ENCODE results near the gene CCHCR1.

The CCHCR1 gene

DNA sequence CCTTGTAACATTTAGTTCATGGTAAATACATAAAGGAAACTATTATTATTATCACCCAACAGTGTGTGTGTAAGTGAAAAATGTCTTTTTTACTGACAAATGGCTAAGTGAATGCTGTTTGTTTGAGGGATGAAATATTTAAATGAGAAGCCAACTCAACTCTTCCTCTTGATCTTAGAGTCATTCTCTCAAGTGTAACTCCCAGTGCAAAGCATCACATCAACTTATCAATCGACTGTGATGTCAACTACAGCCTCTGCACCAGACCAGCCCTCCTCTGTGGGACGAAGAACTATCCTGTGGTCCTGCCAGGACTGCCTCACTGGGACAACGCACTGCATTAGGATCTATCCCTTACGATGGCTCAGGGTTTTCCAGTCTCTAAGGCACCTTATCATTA lies 50.5 kb downstream of the CCHCR1 start:
- Histone ChIP-seq H2BK15ac (replicated peaks; ENCODE audit: low read depth) (no peak overlapping the region), H2BK5ac (ENCODE audit: low read length) (no peak overlapping the region), H3K4me1 (ENCODE audit: control insufficient read depth, low read depth, low read length) (peaks cover 4% of the 10 kb centered on the region), H2BK120ac (ENCODE audit: low read depth, low read length) (no peak overlapping the region), H3K79me2 (ENCODE audit: control insufficient read depth, insufficient read depth, low read length) (no peaks in the 10 kb centered on the region), H4K5ac (ENCODE audit: low read length) (no peak overlapping the region), H4K8ac (ENCODE audit: low read depth, low read length) (no peak overlapping the region), H3K79me1 (ENCODE audit: low read length) (no peaks in the 10 kb centered on the region), H3K27me3 (ENCODE audit: insufficient read depth, low read length, poor library complexity) (no peaks in the 10 kb centered on the region), H3K18ac (ENCODE audit: low read length) (no peak overlapping the region), H2AK5ac (ENCODE audit: low read length) (no peak overlapping the region), H3K27ac (ENCODE audit: low read depth, low read length) (no peak overlapping the region), H3K9ac (ENCODE audit: low read length) (no peak overlapping the region), H3K23ac (ENCODE audit: low read length) (no peak overlapping the region), H3K56ac (ENCODE audit: low read length) (no peak overlapping the region), H3K36me3 (ENCODE audit: control insufficient read depth, insufficient read depth, low read length) (no peaks in the 10 kb centered on the region), H3K4ac (ENCODE audit: low read depth, low read length) (no peak overlapping the region), H3K4me3 (ENCODE audit: low read length) (no peak overlapping the region), H3K4me2 (ENCODE audit: low read length) (no peak overlapping the region)
- no peak for DNase-seq
- no CpG with 5 or more reads among the region's 4 CpGs for WGBS (ENCODE audit: extremely low coverage, insufficient coverage, low lambda C conversion rate)

DNA sequence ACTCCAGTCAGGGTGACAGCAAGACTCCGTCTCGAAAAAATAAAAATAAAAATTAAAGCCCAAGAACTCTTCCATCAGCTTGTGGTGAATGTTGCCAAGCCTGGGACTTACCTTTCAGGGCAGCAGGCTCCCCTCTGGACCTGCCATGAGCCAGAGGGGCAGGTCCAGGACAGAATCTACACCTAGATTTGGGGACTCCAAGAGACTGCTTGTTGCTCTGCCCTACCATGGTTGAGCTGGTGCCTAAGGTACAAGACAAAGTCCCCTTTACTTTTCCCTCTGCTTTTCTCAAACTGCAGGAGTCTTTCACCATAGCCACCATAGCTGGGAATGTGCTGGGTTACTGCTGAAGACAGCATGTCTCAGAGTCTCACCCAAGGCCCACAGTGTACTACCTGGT lies 54.5 kb downstream of the CCHCR1 start:
- Histone ChIP-seq H3K79me2 (ENCODE audit: control insufficient read depth, insufficient read depth, low read length) (no peaks in the 10 kb centered on the region), H2BK15ac (replicated peaks; ENCODE audit: low read depth) (no peak overlapping the region), H4K5ac (ENCODE audit: low read length) (no peak overlapping the region), H3K23ac (ENCODE audit: low read length) (no peak overlapping the region), H3K27me3 (ENCODE audit: insufficient read depth, low read length, poor library complexity) (no peaks in the 10 kb centered on the region), H3K4me3 (ENCODE audit: low read length) (no peak overlapping the region), H2AK5ac (ENCODE audit: low read length) (no peak overlapping the region), H3K18ac (ENCODE audit: low read length) (no peak overlapping the region), H3K27ac (ENCODE audit: low read depth, low read length) (no peak overlapping the region), H3K56ac (ENCODE audit: low read length) (no peak overlapping the region), H2BK5ac (ENCODE audit: low read length) (no peak overlapping the region), H3K9ac (ENCODE audit: low read length) (no peak overlapping the region), H3K4me2 (ENCODE audit: low read length) (no peak overlapping the region), H3K4me1 (ENCODE audit: control insufficient read depth, low read depth, low read length) (no peaks in the 10 kb centered on the region), H3K4ac (ENCODE audit: low read depth, low read length) (no peak overlapping the region), H2BK120ac (ENCODE audit: low read depth, low read length) (no peak overlapping the region), H4K8ac (ENCODE audit: low read depth, low read length) (no peak overlapping the region), H3K79me1 (ENCODE audit: low read length) (no peaks in the 10 kb centered on the region), H3K36me3 (ENCODE audit: control insufficient read depth, insufficient read depth, low read length) (no peaks in the 10 kb centered on the region)
- WGBS (ENCODE audit: extremely low coverage, insufficient coverage, low lambda C conversion rate) = no CpG with 5 or more reads among the region's 2 CpGs
- DNase-seq = no peak

DNA sequence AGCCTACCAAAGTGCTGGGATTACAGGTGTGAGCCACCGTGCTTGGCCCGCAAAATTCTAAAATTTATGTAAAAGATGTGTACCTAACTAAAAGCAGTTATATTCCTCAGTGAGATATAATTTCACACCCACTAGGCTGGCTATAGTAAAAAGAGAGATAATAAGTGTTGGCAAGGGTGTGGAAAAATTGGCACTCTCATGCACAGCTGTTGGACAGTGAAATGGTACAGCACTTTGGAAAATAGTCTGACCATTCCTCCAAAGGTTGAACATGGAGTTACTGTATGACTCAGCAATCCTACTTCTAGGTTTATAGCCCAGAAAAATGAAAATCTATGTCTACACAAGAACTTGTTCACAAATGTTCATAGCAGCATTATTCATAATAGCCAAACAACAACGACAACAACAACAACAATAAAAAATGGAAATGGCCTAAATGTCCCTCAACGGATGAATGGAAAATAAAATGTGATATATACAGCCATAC lies 59.1 kb downstream of the CCHCR1 start:
- no peaks in the 10 kb centered on the region for H3K4me1 ChIP-seq (ENCODE audit: control insufficient read depth, low read depth, low read length)
- H4K8ac ChIP-seq (ENCODE audit: low read depth, low read length) = no peak overlapping the region
- no peak overlapping the region for H3K27ac ChIP-seq (ENCODE audit: low read depth, low read length)
- no peak overlapping the region for H2AK5ac ChIP-seq (ENCODE audit: low read length)
- H3K56ac ChIP-seq (ENCODE audit: low read length) = no peak overlapping the region
- H3K79me1 ChIP-seq (ENCODE audit: low read length) = no peaks in the 10 kb centered on the region
- H3K27me3 ChIP-seq (ENCODE audit: insufficient read depth, low read length, poor library complexity) = no peaks in the 10 kb centered on the region
- no peak overlapping the region for H3K9ac ChIP-seq (ENCODE audit: low read length)
- H3K4me2 ChIP-seq (ENCODE audit: low read length) = no peak overlapping the region
- H3K18ac ChIP-seq (ENCODE audit: low read length) = no peak overlapping the region
- H3K79me2 ChIP-seq (ENCODE audit: control insufficient read depth, insufficient read depth, low read length) = no peaks in the 10 kb centered on the region
- H3K36me3 ChIP-seq (ENCODE audit: control insufficient read depth, insufficient read depth, low read length) = no peaks in the 10 kb centered on the region
- DNase-seq = no peak
- no peak overlapping the region for H3K4me3 ChIP-seq (ENCODE audit: low read length)
- no peak overlapping the region for H2BK120ac ChIP-seq (ENCODE audit: low read depth, low read length)
- no peak overlapping the region for H2BK5ac ChIP-seq (ENCODE audit: low read length)
- no peak overlapping the region for H3K4ac ChIP-seq (ENCODE audit: low read depth, low read length)
- no peak overlapping the region for H3K23ac ChIP-seq (ENCODE audit: low read length)
- H2BK15ac ChIP-seq (replicated peaks; ENCODE audit: low read depth) = no peak overlapping the region
- H4K5ac ChIP-seq (ENCODE audit: low read length) = no peak overlapping the region
- no CpG with 5 or more reads among the region's 4 CpGs for WGBS (ENCODE audit: extremely low coverage, insufficient coverage, low lambda C conversion rate)

DNA sequence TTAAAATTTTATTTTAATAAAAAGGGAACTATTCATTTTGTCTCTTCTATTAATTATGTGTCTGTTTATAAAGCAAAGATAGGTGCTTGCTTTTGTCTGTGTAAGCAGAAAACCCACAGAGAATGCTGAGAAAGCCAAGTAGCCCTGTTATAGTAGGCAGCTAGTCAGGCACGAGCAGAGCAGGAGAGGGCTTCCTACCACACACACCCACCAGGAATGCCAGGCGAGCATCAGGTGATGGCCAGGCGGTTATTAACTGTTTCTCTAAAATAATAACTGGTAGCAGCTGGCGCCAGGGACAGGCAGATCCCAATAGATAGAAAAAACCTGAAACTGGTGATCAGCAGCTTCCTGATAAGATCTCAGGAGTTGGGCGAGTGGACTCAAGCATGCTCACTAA lies 60.9 kb downstream of the CCHCR1 start:
- Histone ChIP-seq H2BK5ac (ENCODE audit: low read length) (no peak overlapping the region), H4K5ac (ENCODE audit: low read length) (no peak overlapping the region), H3K9ac (ENCODE audit: low read length) (no peak overlapping the region), H3K27me3 (ENCODE audit: insufficient read depth, low read length, poor library complexity) (no peaks in the 10 kb centered on the region), H3K4me2 (ENCODE audit: low read length) (no peak overlapping the region), H3K4me1 (ENCODE audit: control insufficient read depth, low read depth, low read length) (no peaks in the 10 kb centered on the region), H2AK5ac (ENCODE audit: low read length) (no peak overlapping the region), H3K27ac (ENCODE audit: low read depth, low read length) (no peak overlapping the region), H3K56ac (ENCODE audit: low read length) (no peak overlapping the region), H3K79me1 (ENCODE audit: low read length) (no peaks in the 10 kb centered on the region), H2BK15ac (replicated peaks; ENCODE audit: low read depth) (no peak overlapping the region), H3K79me2 (ENCODE audit: control insufficient read depth, insufficient read depth, low read length) (no peaks in the 10 kb centered on the region), H3K4me3 (ENCODE audit: low read length) (no peak overlapping the region), H3K18ac (ENCODE audit: low read length) (no peak overlapping the region), H3K23ac (ENCODE audit: low read length) (no peak overlapping the region), H2BK120ac (ENCODE audit: low read depth, low read length) (no peak overlapping the region), H3K4ac (ENCODE audit: low read depth, low read length) (no peak overlapping the region), H4K8ac (ENCODE audit: low read depth, low read length) (no peak overlapping the region), H3K36me3 (ENCODE audit: control insufficient read depth, insufficient read depth, low read length) (no peaks in the 10 kb centered on the region)
- no CpG with 5 or more reads among the region's 5 CpGs for WGBS (ENCODE audit: extremely low coverage, insufficient coverage, low lambda C conversion rate)
- DNase-seq = no peak

GRCh38 chr6:31096215-31096614 lies 61.4 kb downstream of the CCHCR1 start:
- H2BK15ac ChIP-seq (replicated peaks; ENCODE audit: low read depth) = no peak overlapping the region
- no peak overlapping the region for H3K4me2 ChIP-seq (ENCODE audit: low read length)
- no CpG with 5 or more reads among the region's 3 CpGs for WGBS (ENCODE audit: extremely low coverage, insufficient coverage, low lambda C conversion rate)

GRCh38 chr6:31094389-31094881 lies 63.2 kb downstream of the CCHCR1 start:
- no CpG with 5 or more reads among the region's 3 CpGs for WGBS (ENCODE audit: extremely low coverage, insufficient coverage, low lambda C conversion rate)
- no peak overlapping the region for H2BK5ac ChIP-seq (ENCODE audit: low read length)
- H3K23ac ChIP-seq (ENCODE audit: low read length) = no peak overlapping the region
- H4K5ac ChIP-seq (ENCODE audit: low read length) = no peak overlapping the region
- no peak overlapping the region for H3K18ac ChIP-seq (ENCODE audit: low read length)
- no peak overlapping the region for H3K4me2 ChIP-seq (ENCODE audit: low read length)
- H2BK15ac ChIP-seq (replicated peaks; ENCODE audit: low read depth) = no peak overlapping the region
- H3K79me2 ChIP-seq (ENCODE audit: control insufficient read depth, insufficient read depth, low read length) = no peaks in the 10 kb centered on the region
- H3K27me3 ChIP-seq (ENCODE audit: insufficient read depth, low read length, poor library complexity) = no peaks in the 10 kb centered on the region
- no peak overlapping the region for H4K8ac ChIP-seq (ENCODE audit: low read depth, low read length)
- no peak overlapping the region for H3K4ac ChIP-seq (ENCODE audit: low read depth, low read length)
- no peak overlapping the region for H2BK120ac ChIP-seq (ENCODE audit: low read depth, low read length)
- no peaks in the 10 kb centered on the region for H3K4me1 ChIP-seq (ENCODE audit: control insufficient read depth, low read depth, low read length)
- H3K56ac ChIP-seq (ENCODE audit: low read length) = no peak overlapping the region
- H3K36me3 ChIP-seq (ENCODE audit: control insufficient read depth, insufficient read depth, low read length) = no peaks in the 10 kb centered on the region
- no peak overlapping the region for H3K27ac ChIP-seq (ENCODE audit: low read depth, low read length)
- H3K9ac ChIP-seq (ENCODE audit: low read length) = no peak overlapping the region
- no peak overlapping the region for H2AK5ac ChIP-seq (ENCODE audit: low read length)
- no peak overlapping the region for H3K4me3 ChIP-seq (ENCODE audit: low read length)
- H3K79me1 ChIP-seq (ENCODE audit: low read length) = no peaks in the 10 kb centered on the region
- no peak for DNase-seq

More at GRCh38 chr6:31096215-31096614, 61.4 kb downstream of the CCHCR1 start:
- no peak overlapping the region for H3K56ac ChIP-seq (ENCODE audit: low read length)
- H4K8ac ChIP-seq (ENCODE audit: low read depth, low read length) = no peak overlapping the region
- no peak overlapping the region for H3K4me3 ChIP-seq (ENCODE audit: low read length)
- no peak overlapping the region for H3K23ac ChIP-seq (ENCODE audit: low read length)
- no peak overlapping the region for H3K4ac ChIP-seq (ENCODE audit: low read depth, low read length)
- H4K5ac ChIP-seq (ENCODE audit: low read length) = no peak overlapping the region
- no peak for DNase-seq
- H3K79me1 ChIP-seq (ENCODE audit: low read length) = no peaks in the 10 kb centered on the region
- no peak overlapping the region for H3K18ac ChIP-seq (ENCODE audit: low read length)
- H3K27me3 ChIP-seq (ENCODE audit: insufficient read depth, low read length, poor library complexity) = no peaks in the 10 kb centered on the region
- no peak overlapping the region for H2BK5ac ChIP-seq (ENCODE audit: low read length)
- H3K4me1 ChIP-seq (ENCODE audit: control insufficient read depth, low read depth, low read length) = no peaks in the 10 kb centered on the region
- H3K27ac ChIP-seq (ENCODE audit: low read depth, low read length) = no peak overlapping the region
- no peak overlapping the region for H2BK120ac ChIP-seq (ENCODE audit: low read depth, low read length)
- no peak overlapping the region for H3K9ac ChIP-seq (ENCODE audit: low read length)
- no peaks in the 10 kb centered on the region for H3K36me3 ChIP-seq (ENCODE audit: control insufficient read depth, insufficient read depth, low read length)
- no peak overlapping the region for H2AK5ac ChIP-seq (ENCODE audit: low read length)
- no peaks in the 10 kb centered on the region for H3K79me2 ChIP-seq (ENCODE audit: control insufficient read depth, insufficient read depth, low read length)

All from mesendoderm (in vitro differentiated cells).